ENCODE measurements around the gene USP9X. TPM values are rescaled to one million over a fixed set of nuclear protein-coding genes. Genes with fewer than 3 reads are reported as not detected.

The USP9X gene
- total and polyA plus RNA-seq, 2 donors (not counting 3 experiments of a cell fraction or from before 2014, with no cell fraction given), result 13.7 to 66.8 TPM

DNA sequence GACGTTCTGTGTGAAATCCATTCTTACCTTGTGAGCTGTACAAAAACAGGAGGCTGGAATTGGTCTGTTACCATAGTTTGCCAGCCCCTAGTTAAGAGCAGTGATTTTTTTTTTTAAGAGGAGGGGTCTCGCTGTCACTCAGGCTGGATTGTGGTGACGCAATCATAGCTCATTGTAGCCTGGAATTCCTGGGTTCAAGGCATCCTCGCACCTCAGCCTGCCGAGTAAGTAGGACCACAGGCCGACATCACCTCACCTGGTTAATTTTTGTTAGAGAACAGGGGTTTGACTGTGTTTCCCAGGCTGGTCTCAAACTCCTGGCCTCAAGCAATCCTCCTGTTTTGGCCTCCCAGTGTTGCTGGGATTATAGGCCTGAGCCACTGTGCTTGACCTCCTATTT is 7.5 kb downstream of the USP9X start:
- intact Hi-C loops (cut with micrococcal nuclease), result no loop called here
- no TSS peak for BruUV-seq (replicated peaks)
- Histone ChIP-seq H3K9ac (replicated peaks; ENCODE audit: extremely low read depth, insufficient read depth, low read length) (no peak overlapping the region), H3K27me3 (ENCODE audit: control insufficient read depth in 2 of 2, insufficient read depth in 2 of 2, low read length in 2 of 2) (no peaks in the 10 kb centered on the region), H4K20me1 (replicated peaks; ENCODE audit: control insufficient read depth, extremely low read depth, insufficient read depth, low read length) (peaks cover 7% of the 10 kb centered on the region), H3K4me2 (ENCODE audit: insufficient read depth, low read length) (no peak overlapping the region), H3K79me2 (ENCODE audit: control insufficient read depth, insufficient read depth, low read length) (peaks cover 100% of the 10 kb centered on the region), H3K27ac (ENCODE audit: insufficient read depth, low read depth, low read length) (no peak overlapping the region), H3K9me1 (replicated peaks; ENCODE audit: control insufficient read depth, extremely low read depth, insufficient read depth, low read length) (no peaks in the 10 kb centered on the region), H2AFZ (ENCODE audit: low read depth, low read length) (no peak overlapping the region), H3K4me1 (ENCODE audit: control insufficient read depth, extremely low read depth, insufficient read depth, low read length) (peaks cover 24% of the 10 kb centered on the region), H3K4me3 (replicated peaks in 1 of 3; ENCODE audit: insufficient read depth in 1 of 3, low read depth in 1 of 3, low read length in 3 of 3) (no peak overlapping the region), H3K9me3 (replicated peaks; ENCODE audit: control insufficient read depth, insufficient read depth, low read length) (no peaks in the 10 kb centered on the region), H3K36me3 (ENCODE audit: control insufficient read depth in 2 of 2, extremely low read depth in 1 of 2, insufficient read depth in 2 of 2, low read length in 2 of 2) (no peaks in the 10 kb centered on the region)
- ChIA-PET POLR2A (no interaction called here), CTCF (interaction anchor here (1.4 kb wide), 1 partner anchor 22 kb away, joined by 4 read pairs; no protein-coding TSS in a partner anchor)
- dilution Hi-C loops (cut with MboI; ENCODE audit: extremely low pct_ligation_motif_present, low sequenced_read_pairs), result no loop called here
- no peak for DNase-seq (ENCODE audit: low read depth, low spot score)
- TF ChIP-seq GATA2 (IDR thresholded peaks at IDR 0.05; ENCODE audit: insufficient read depth, insufficient read length, low read depth, low read length) (no peak), POLR2A (IDR thresholded peaks at IDR 0.05; ENCODE audit: low read depth, low read length) (no peak), EZH2 (IDR thresholded peaks at IDR 0.05; ENCODE audit: borderline replicate concordance, low read depth, low read length, severe bottlenecking) (no peak), FOS (IDR thresholded peaks at IDR 0.05; ENCODE audit: borderline replicate concordance, insufficient read depth, low read length) (no peak), JUN (IDR thresholded peaks at IDR 0.05; ENCODE audit: borderline replicate concordance, insufficient read depth, insufficient read length, low read depth) (no peak), MYC (IDR thresholded peaks at IDR 0.05; ENCODE audit: low read depth, low read length) (no peak), POLR2AphosphoS5 (IDR thresholded peaks at IDR 0.05; ENCODE audit: insufficient read depth, low read depth, low read length) (no peak)
- TF ChIP-seq, protein P1, sequence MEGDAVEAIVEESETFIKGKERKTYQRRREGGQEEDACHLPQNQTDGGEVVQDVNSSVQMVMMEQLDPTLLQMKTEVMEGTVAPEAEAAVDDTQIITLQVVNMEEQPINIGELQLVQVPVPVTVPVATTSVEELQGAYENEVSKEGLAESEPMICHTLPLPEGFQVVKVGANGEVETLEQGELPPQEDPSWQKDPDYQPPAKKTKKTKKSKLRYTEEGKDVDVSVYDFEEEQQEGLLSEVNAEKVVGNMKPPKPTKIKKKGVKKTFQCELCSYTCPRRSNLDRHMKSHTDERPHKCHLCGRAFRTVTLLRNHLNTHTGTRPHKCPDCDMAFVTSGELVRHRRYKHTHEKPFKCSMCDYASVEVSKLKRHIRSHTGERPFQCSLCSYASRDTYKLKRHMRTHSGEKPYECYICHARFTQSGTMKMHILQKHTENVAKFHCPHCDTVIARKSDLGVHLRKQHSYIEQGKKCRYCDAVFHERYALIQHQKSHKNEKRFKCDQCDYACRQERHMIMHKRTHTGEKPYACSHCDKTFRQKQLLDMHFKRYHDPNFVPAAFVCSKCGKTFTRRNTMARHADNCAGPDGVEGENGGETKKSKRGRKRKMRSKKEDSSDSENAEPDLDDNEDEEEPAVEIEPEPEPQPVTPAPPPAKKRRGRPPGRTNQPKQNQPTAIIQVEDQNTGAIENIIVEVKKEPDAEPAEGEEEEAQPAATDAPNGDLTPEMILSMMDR (IDR thresholded peaks at IDR 0.05; ENCODE audit: extremely low read depth in 1 of 2, insufficient read depth in 1 of 2, low read depth in 1 of 2, low read length in 2 of 2), result no peak
- TF ChIP-seq, protein P2, sequence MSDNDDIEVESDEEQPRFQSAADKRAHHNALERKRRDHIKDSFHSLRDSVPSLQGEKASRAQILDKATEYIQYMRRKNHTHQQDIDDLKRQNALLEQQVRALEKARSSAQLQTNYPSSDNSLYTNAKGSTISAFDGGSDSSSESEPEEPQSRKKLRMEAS (IDR thresholded peaks at IDR 0.05; ENCODE audit: insufficient read depth, insufficient read length), result no peak
- FAIRE-seq, result no peak
